Kidney (tissue), 14 donors: ENCODE measurements around the gene KIF4A. TPM values are rescaled to one million over a fixed set of nuclear protein-coding genes. Genes with fewer than 3 reads are reported as not detected.
A peak's percentile ranks its signal among the peaks of the same experiment; 100 is the strongest.

ENCODE experiments used
- DNase-seq, 5 donors: peaks; one replicate each; pipeline ENCODE4 v3.0.0-alpha.2; 2013 to 2020
- FAIRE-seq: peaks from 2 replicates; lab custom pipeline; 2012; peaks lifted over from hg19 to GRCh38; lab: Jason Lieb, UNC
- H3K27ac ChIP-seq, 2 donors: one replicate each; pipeline ENCODE4 v1.7.0; 2013; ENCODE audit warnings: low read depth in 2 of 2, low read length in 2 of 2, inconsistent platforms in 1 of 2
- H3K27me3 ChIP-seq: one replicate; pipeline ENCODE4 v1.7.1; 2013; ENCODE audit warnings: low read length, inconsistent platforms; ENCODE audit not compliant: control insufficient read depth, insufficient read depth
- H3K36me3 ChIP-seq, 3 donors: one replicate each; pipeline versions ENCODE4 v1.7.0 to v1.7.1; 2013; ENCODE audit warnings: low read length in 3 of 3, control low read depth in 1 of 3, inconsistent platforms in 1 of 3; ENCODE audit not compliant: insufficient read depth in 3 of 3, control insufficient read depth in 2 of 3
- H3K4me1 ChIP-seq, 3 donors: one replicate each; pipeline versions ENCODE4 v1.7.0 to v1.7.1; 2013; ENCODE audit warnings: low read length in 3 of 3, inconsistent platforms in 1 of 3, low read depth in 1 of 3; ENCODE audit not compliant: control insufficient read depth in 2 of 3, insufficient read depth in 2 of 3
- H3K4me3 ChIP-seq, 3 donors: one replicate each; pipeline versions ENCODE4 v1.7.0 to v1.8.1; 2013; ENCODE audit warnings: low read length in 3 of 3, control low read depth in 1 of 3, inconsistent platforms in 1 of 3
- H3K9ac ChIP-seq, 3 donors: one replicate each; pipeline versions ENCODE4 v1.7.0 to v1.7.1; 2013; ENCODE audit warnings: low read length in 3 of 3, control low read depth in 1 of 3, inconsistent platforms in 1 of 3
- H3K9me3 ChIP-seq, 3 donors: one replicate each; pipeline versions ENCODE4 v1.7.0 to v1.7.1; 2013; ENCODE audit warnings: low read length in 3 of 3, control low read depth in 1 of 3, inconsistent platforms in 1 of 3; ENCODE audit not compliant: control insufficient read depth in 2 of 3, insufficient read depth in 1 of 3
- intact Hi-C: fragments of 100-400 bp; cut with DNase I; formaldehyde crosslinking; loops from one replicate; pipeline ENCODE4 v1.11.1; 2022
- polyA plus RNA-seq: library from polyadenylated mRNA; stranded (reverse); fragments of 350-450 nt; fragmentation: Illumina TruSeq; extraction: RNeasy Lipid Tissue Mini Kit (QIAGEN cat#74804); gene quantifications from one replicate; pipeline ENCODE4 v1.2.3, GENCODE V29; 2014; ENCODE audit warnings: low read depth, low replicate concordance; ENCODE audit not compliant: insufficient read depth
- total RNA-seq: library from RNA; stranded (reverse); fragmentation: NEBNext Ultra II Directional; extraction: Animal tissue kit (Norgen Biotek cat#: 25700); gene quantifications from one replicate; pipeline ENCODE4 v1.2.1, GENCODE V29; 2021
- TF ChIP-seq, protein P1 (sequence below): IDR thresholded peaks from 3 replicates; pipeline ENCODE4 v1.5.1; 2012; ENCODE audit warnings: mild to moderate bottlenecking, moderate library complexity, borderline replicate concordance; ENCODE audit not compliant: insufficient read depth; ENCODE audit errors: extremely low read depth
- donor health status: control.
- donor health status: control.
- donor health status: control.
- donor health status: control.
- donor health status: control.
- donor health status: DM: yes; HTN: yes; CAD: no.
- donor health status: Normal renal cell carcinoma (clear cell type).

KIF4A gene
- total and polyA plus RNA-seq, 2 donors from 2014 or later = 0.13 to 0.35 TPM

DNA sequence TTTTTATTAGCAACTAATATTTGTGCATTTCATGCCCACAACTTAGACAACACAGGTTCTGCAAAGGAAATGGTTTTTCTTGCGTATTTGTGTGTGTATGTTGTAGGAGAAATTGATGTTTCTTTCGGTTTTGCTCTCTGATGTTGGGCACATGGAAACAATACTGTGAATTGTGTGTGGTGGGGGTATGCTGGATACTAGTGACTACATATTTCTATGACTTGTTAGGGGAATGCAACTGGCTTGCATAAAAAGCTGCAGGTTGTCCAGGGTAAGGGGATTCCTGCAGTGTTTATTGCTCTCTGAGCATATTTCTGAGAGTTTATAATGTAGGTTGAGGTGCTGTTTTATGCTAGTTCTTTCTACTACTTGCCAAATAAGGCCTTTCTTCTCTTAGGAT lies 166.4 kb downstream of the KIF4A start:
- no peak for FAIRE-seq
- H3K9ac ChIP-seq = peak overlapping the region in 2 of 3 donors; percentile 27 to 71
- intact Hi-C loops = no loop called here
- no peak overlapping the region for H3K27ac ChIP-seq
- peak overlapping the region; percentile 52 to 69 (median 63) for H3K4me3 ChIP-seq
- no peaks in the 10 kb centered on the region for H3K27me3 ChIP-seq
- H3K9me3 ChIP-seq = no peaks in the 10 kb centered on the region
- TF ChIP-seq, protein P1, sequence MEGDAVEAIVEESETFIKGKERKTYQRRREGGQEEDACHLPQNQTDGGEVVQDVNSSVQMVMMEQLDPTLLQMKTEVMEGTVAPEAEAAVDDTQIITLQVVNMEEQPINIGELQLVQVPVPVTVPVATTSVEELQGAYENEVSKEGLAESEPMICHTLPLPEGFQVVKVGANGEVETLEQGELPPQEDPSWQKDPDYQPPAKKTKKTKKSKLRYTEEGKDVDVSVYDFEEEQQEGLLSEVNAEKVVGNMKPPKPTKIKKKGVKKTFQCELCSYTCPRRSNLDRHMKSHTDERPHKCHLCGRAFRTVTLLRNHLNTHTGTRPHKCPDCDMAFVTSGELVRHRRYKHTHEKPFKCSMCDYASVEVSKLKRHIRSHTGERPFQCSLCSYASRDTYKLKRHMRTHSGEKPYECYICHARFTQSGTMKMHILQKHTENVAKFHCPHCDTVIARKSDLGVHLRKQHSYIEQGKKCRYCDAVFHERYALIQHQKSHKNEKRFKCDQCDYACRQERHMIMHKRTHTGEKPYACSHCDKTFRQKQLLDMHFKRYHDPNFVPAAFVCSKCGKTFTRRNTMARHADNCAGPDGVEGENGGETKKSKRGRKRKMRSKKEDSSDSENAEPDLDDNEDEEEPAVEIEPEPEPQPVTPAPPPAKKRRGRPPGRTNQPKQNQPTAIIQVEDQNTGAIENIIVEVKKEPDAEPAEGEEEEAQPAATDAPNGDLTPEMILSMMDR = no peak
- peaks cover 0 to 3% (median 0%) of the 10 kb centered on the region in 3 donors for H3K4me1 ChIP-seq
- no peak for DNase-seq
- no peaks in the 10 kb centered on the region for H3K36me3 ChIP-seq

DNA sequence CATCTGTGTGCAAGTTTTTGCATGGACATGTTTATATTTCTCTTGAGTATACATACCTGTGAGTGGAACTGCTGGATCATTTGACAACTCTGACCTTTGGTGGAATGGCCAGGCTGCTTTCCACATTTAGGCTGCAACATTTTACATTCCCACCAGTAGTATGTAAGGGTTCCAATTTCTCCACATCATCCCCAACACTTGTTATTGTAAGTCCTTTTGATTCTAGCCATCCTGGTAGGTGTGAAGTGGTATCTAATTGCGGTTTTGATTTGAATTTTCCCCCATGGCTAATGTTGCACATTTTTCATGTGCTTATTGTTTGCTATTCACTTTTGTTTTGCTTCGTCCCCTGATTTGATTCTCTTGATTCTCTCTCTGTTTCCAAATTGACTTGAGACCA lies 171.1 kb downstream of the KIF4A start:
- TF ChIP-seq, protein P1 = no peak
- no peak overlapping the region for H3K4me3 ChIP-seq
- peaks cover 0 to 3% (median 0%) of the 10 kb centered on the region in 3 donors for H3K4me1 ChIP-seq
- DNase-seq (no peak), FAIRE-seq (no peak)
- no peaks in the 10 kb centered on the region for H3K36me3 ChIP-seq
- H3K27ac ChIP-seq = no peak overlapping the region
- no peak overlapping the region for H3K9ac ChIP-seq
- intact Hi-C loops = no loop called here
- H3K27me3 ChIP-seq = no peaks in the 10 kb centered on the region
- H3K9me3 ChIP-seq = no peaks in the 10 kb centered on the region

DNA sequence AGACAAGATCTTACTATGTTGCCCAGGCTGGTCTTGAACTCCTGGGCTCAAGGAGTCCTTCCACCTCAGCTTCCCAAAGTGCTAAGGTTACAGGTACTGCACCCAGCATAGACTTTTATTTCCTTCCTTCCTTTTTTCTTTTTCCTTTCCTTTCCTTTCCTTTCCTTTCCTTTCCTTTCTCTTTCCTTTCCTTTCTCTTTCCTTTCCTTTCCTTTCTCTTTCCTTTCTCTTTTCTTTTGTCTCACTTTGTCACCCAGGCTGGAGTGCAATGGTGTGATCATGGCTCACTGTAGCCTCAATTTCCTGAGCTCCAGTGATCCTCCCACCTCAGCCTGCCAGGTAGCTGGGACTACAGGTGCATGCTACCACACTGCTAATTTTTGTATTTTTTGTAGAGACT lies 174.1 kb downstream of the KIF4A start:
- DNase-seq (no peak), FAIRE-seq (no peak)
- TF ChIP-seq, protein P1 = no peak
- intact Hi-C loops = no loop called here
- Histone ChIP-seq H3K9me3 (no peaks in the 10 kb centered on the region), H3K9ac (no peak overlapping the region), H3K4me3 (no peak overlapping the region), H3K27me3 (no peaks in the 10 kb centered on the region), H3K4me1 (no peaks in the 10 kb centered on the region), H3K36me3 (no peaks in the 10 kb centered on the region), H3K27ac (no peak overlapping the region)

DNA sequence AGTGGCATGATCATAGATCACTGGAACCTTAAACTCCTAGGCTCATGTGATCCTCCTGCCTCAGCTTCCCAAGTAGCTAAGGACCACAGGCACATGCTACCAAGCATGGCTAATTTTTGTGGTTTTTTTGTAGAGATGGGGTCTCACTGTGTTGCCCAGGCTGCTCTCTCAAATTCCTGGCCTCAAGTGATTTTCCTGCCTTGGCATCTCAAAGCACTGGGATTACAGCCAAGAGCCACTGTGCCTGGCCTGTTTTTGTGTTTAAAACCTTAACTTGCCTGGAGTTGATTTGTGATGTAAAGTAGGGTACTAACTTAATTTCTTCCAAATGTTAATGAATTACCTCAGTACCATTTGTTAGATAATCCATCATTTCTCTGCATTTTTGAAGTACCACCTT lies 177.1 kb downstream of the KIF4A start:
- TF ChIP-seq, protein P1 = no peak
- FAIRE-seq = no peak
- Histone ChIP-seq H3K9me3 (no peaks in the 10 kb centered on the region), H3K27ac (no peak overlapping the region), H3K4me3 (no peak overlapping the region), H3K36me3 (no peaks in the 10 kb centered on the region), H3K9ac (no peak overlapping the region), H3K27me3 (no peaks in the 10 kb centered on the region), H3K4me1 (no peaks in the 10 kb centered on the region)
- DNase-seq = no peak
- intact Hi-C loops = no loop called here
